Measurements from ENCODE around the gene CRLF1.

DNA sequence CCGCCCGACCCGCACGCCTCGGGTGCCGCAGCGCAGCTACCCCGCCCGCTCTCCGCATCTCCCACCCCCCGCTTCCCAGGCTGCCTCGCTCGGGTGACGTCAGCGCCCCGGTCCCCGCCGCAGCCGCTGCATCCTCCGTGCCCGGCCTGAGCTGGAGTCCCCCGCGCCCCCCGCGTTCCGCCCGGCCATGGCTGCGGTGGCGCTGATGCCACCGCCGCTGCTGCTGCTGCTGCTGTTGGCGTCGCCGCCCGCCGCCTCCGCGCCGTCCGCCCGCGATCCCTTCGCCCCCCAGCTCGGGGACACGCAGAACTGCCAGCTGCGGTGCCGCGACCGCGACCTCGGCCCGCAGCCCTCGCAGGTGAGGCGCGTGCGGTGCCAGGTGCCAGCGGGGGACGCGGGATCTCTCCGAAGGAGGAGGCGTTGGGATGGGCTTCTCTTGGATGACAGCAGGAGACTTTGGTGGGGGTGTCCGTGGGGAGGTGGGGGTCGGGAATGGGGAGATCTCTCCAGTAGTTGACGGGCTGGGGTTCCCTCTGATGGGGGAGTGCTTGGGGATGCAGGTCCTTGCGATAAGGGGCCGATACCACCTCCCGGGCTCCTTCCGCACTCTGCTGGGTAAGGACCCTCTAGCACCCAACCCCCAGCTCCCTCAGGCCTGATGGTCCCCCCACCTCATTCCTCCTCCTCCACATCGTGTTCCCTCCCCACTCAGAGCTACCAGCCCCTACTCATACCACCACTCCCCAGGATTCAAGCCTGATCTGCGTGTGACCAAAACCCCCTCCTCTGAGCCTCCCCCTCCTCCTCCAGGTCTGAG, 6.4 kb upstream of the CRLF1 start, which contains the start of gene TMEM59L:
- no peak for TF ChIP-seq CTCF (IDR thresholded peaks at IDR 0.05)
- TF ChIP-seq POLR2A (IDR thresholded peaks at IDR 0.05) = no peak
